NCI-H2227 treated with DMSO at 0.1 percent for 48 hours (cell line): ENCODE data around the gene ACTN1.
"Not testable (repeated sequence)": the region's sequence is repeated elsewhere in the genome, so short reads cannot be mapped to it uniquely, and the experiment has no call there.

ENCODE experiments used
- DNase-seq: peaks from one replicate; lab custom pipeline; 2025; lab: John Stamatoyannopoulos, UW

The ACTN1 gene

GRCh38 chr14:68979021-68979721 lies at the start of gene ACTN1:
Gene ACTN1 (minus strand): TSS chr14:68979302. CDS start chr14:68979056, 246 bp downstream.
- peak; percentile 93 for DNase-seq

GRCh38 chr14:69027242-69027913 lies 48.3 kb upstream of the ACTN1 start:
- DNase-seq: no peak

DNA sequence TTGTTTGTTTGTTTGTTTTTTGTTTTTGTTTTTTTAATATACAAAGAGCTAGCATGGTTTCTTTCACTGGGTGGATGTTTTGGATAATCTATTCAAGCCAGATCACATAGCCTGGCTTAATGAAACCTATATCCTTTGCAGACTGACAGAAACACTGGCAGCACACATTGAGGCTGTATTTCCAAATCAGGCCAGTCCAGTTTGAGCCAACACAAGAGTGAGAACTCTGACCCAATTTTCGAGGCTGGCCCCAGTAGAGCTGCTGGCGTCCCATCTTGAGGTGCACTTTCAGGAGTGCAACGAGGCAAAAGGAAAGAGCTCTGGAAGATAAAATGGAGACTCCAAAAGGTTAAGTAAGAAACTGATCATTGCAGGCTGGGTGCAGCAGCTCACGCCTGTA lies 43.9 kb upstream of the ACTN1 start:
- no peak for DNase-seq

- DNase-seq: not testable (repeated sequence)
These were observed 43.0 kb upstream of the ACTN1 start for GRCh38 chr14:69022093-69022492.

DNA sequence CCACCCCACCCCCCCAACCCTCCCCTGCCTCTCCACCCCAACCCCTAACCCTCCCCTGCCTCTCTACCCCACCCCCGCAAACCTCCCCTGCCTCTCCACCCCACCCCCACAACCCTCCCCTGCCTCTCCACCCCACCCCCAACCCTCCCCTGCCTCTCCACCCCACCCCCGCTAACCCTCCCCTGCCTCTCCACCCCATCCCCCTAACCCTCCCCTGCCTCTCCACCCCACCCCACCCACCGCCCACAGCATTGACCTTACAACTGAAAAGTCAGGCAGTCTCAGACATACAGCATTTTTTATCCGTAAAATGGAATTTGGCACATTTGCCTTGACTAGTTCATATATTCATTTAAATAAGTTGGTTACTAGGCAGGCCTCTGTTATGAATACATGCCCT lies 38.6 kb upstream of the ACTN1 start:
- DNase-seq: no peak

- no peak for DNase-seq
These were observed 35.7 kb upstream of the ACTN1 start for GRCh38 chr14:69014829-69015259.

DNA sequence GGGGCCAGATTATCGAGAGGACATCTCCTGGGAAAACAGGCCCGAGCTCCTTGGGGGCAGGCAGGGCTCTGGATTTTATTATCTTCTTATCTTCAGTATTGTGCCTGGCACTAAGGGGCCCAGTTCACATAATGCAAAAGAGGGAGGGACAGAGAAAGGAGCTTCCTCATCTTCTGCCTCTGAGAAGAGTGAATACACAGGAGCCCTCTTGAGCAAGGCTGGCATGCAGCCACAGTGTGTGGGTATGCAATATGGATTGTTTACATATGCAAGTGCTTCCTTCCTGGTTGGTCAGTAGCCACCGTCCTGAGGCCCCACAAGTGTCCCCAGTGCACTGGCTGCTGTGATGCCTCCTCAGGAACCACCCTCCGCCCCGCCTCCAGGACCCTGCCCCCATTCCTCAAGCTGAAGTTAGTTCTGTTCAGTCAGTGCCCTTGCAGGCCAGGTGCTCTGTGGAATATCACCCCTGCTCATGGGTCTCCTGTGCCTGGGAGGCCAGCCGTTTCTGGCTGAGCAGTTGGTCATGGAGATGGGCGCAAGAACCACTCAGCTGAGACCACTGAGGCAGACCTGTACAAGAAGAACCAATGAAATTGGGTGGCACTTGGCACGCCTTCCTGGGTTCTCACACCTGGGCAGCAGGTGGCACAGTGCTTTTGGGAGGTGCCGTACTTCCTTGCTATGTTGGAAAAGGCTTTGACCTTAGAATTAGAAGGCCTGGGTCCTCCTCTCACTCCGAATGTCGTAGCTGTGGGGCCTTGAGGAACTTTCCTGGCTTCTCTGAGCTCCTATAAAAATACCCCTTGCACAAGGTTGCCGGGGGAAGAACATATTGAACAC lies 35.1 kb upstream of the ACTN1 start:
- DNase-seq: no peak

DNA sequence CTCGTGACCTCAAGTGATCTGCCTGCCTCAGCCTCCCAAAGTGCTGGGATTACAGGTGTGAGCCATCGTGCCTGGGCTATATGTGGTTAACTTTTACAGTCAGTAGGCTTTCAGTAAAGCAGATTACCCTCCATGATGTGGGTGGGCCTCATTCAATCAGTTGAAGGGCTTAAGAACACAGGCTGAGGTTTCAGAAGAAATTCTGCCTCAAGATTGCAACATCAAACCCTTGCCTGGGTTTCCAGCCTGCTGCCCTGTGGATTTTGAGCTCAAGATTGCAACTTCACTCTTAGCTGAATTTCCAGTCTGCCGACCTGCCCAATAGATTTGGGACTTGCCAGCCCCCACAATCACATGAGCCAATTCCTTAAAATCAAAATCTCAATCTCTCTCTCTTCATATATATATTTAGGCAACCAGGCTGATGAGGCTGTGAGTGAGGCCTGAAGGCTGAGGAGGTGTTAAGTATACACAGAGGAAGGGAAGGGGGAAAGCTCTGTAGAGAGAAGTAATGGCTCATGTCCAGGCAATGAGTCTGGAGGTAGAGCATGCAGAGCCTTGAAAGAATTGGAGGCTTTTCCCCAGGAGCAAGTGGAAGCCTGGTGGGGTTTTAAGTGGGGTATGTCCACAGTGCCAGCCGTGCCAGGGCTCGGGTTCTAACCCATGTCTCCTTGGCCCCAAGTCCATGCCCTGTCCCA lies 33.3 kb upstream of the ACTN1 start:
- DNase-seq: no peak

DNA sequence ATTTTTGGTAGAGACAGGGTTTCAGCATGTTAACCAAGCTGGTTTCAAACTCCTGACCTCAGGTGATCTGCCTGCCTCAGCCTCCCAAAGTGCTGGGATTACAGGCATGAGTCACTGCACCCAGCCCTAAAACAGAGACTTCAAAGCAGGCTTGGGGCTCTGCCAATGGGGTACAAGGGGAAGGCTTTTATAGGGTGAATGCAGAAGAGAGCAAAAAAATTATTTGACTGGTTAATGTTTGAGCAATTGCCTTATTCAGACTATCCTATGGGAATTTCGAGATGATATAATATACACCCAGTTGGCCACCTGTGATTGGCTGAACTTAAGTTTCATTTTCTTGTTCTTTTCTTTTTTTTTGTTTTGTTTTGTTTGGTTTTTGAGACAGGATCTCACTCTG lies 31.5 kb upstream of the ACTN1 start:
- no peak for DNase-seq

GRCh38 chr14:69008421-69008884 lies 29.4 kb upstream of the ACTN1 start:
- peak; percentile 42 for DNase-seq

DNA sequence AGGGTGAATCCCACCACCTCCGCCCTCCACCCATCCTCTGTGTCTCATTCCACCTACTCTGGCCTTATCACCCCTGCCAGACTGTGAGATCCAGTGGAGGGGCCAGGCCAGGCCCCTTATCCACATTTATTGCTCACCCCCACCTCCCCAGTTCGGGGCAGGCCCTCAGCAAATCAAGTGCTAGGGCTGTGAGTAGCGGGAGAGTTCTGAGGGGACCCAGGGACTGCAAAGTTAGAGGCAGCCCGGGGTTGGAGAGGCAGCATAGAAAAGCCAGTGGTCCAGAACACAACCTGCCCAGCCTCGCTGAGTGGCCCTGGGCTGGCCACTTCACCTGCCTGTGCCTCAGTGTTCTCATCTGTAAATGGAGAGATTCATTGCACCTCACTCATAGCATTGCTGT lies 27.2 kb upstream of the ACTN1 start:
- DNase-seq: no peak

GRCh38 chr14:69005432-69006148 lies 26.5 kb upstream of the ACTN1 start:
- no peak for DNase-seq

- no peak for DNase-seq
These were observed 25.8 kb upstream of the ACTN1 start for GRCh38 chr14:69004731-69005431.

GRCh38 chr14:69003626-69004025 lies 24.5 kb upstream of the ACTN1 start:
- no peak for DNase-seq

GRCh38 chr14:69002069-69002468 lies 23.0 kb upstream of the ACTN1 start:
- no peak for DNase-seq

DNA sequence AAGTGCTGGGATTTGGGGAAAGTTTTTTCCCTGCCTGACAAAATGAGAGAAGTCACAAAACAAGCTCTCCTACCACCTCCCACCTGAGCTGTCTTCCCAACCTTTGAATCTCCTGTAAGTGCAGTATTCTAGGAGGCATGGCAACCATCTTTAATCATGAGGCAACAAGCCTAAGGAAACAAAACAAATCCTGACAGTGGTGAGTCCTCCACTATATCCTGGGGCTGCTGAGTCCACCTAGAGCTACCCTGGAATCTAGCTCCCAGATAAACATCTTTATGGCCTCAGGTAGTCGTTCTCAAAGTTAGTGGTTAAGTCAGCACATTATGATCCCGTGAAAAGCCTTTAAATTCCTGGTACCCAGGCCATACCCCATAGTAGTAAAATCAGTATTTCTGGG lies 22.3 kb upstream of the ACTN1 start:
- no peak for DNase-seq

GRCh38 chr14:68998062-68998461 lies 19.0 kb upstream of the ACTN1 start:
- no peak for DNase-seq

GRCh38 chr14:68995731-68996130 lies 16.6 kb upstream of the ACTN1 start:
- DNase-seq: no peak

DNA sequence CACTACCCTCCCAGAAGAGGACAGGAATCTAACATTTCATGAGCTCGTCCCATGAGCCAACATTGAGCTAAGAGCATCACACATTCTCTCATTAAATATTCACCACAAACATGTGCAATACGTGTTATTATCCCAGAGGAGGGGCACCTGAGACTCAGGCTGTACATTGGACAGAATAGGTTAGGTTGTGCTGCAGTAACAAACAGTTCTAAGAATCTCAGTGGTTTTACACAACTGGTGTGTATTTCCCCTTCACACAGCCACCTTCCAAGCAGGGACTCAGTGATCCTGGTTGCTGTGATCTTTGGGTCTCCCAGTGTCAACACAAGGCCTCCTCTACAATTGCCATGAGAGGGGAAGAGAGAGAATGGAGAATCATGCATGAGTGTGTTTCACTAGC lies 15.0 kb upstream of the ACTN1 start:
- DNase-seq: no peak

- DNase-seq: no peak
These were observed 8.5 kb upstream of the ACTN1 start for GRCh38 chr14:68987653-68988036.
